ENCODE measurements around the gene C1QTNF9.

- TF ChIP-seq CTCF (IDR thresholded peaks at IDR 0.05; ENCODE audit: insufficient read depth, low read length, poor library complexity, severe bottlenecking) = no peak
- no peak for TF ChIP-seq EZH2phosphoT487 (conservative IDR thresholded peaks at IDR 0.05; ENCODE audit: low read length)
Observed at GRCh38 chr13:24351423-24351822, 42.0 kb downstream of the C1QTNF9 start.
